Caco-2 (cell line): ENCODE measurements around the gene LRP3. TPM values are rescaled to one million over a fixed set of nuclear protein-coding genes. Genes with fewer than 3 reads are reported as not detected.

ENCODE experiments used
- Bru-seq: library from RNA; stranded (reverse); fragments of 400-500 nt; gene quantifications from one replicate; lab custom pipeline; 2021; lab: Mats Ljungman, UMichigan
- BruChase-seq, 2 experiments: library from RNA; stranded (reverse); fragments of 400-500 nt; gene quantifications; one replicate each; lab custom pipeline; 2021; lab: Mats Ljungman, UMichigan
- BruUV-seq: library from RNA; stranded (reverse); fragments of 400-500 nt; replicated peaks from 2 replicates; lab custom pipeline; 2021; lab: Mats Ljungman, UMichigan
- CTCF ChIA-PET: fragments of 300-600 bp; sonication (Branson Sonifier 250); formaldehyde crosslinking; loops from one replicate; lab custom pipeline; 2022; ENCODE audit warnings: antibody characterized with exemption; lab: Charles Lee
- POLR2A ChIA-PET: fragments of 300-600 bp; sonication (Branson Sonifier 250); formaldehyde crosslinking; loops from one replicate; lab custom pipeline; 2022; ENCODE audit warnings: antibody characterized with exemption; lab: Charles Lee
- DNase-seq, 2 experiments: peaks; one replicate each; pipeline versions ENCODE4 v3.0.0 to v3.0.0-alpha.2; 2020 to 2022
- H3K27me3 ChIP-seq: replicated peaks from 2 replicates; pipeline ENCODE4 v1.6.0; 2011; ENCODE audit warnings: low read length; ENCODE audit not compliant: control insufficient read depth, insufficient read depth
- H3K36me3 ChIP-seq: 2 replicates; pipeline ENCODE4 v1.5.1; 2011; ENCODE audit warnings: low read length; ENCODE audit not compliant: control insufficient read depth, insufficient read depth
- H3K4me1 ChIP-seq: fragments of 250-450 bp; sonication (Bioruptor Pico); 2 replicates; pipeline ENCODE4 v1.5.1; 2020; ENCODE audit warnings: mild to moderate bottlenecking
- H3K4me3 ChIP-seq: 2 replicates; pipeline ENCODE4 v1.5.1; 2011; ENCODE audit warnings: low read depth, mild to moderate bottlenecking, control low read depth, low read length
- H3K9me3 ChIP-seq: fragments of 250-450 bp; sonication (Bioruptor Pico); 2 replicates; pipeline ENCODE4 v1.5.1; 2020; ENCODE audit warnings: mild to moderate bottlenecking, moderate library complexity
- H3K27ac Mint-ChIP-seq: one replicate; pipeline ENCODE4 v1.8.0; 2022; ENCODE audit warnings: mixed read lengths; ENCODE audit not compliant: unreplicated experiment
- H3K27me3 Mint-ChIP-seq: one replicate; pipeline ENCODE4 v1.8.0; 2022; ENCODE audit warnings: mixed read lengths; ENCODE audit not compliant: insufficient read depth, unreplicated experiment
- H3K36me3 Mint-ChIP-seq: one replicate; pipeline ENCODE4 v1.8.0; 2022; ENCODE audit warnings: mild to moderate bottlenecking, mixed read lengths; ENCODE audit not compliant: insufficient read depth, unreplicated experiment
- H3K4me1 Mint-ChIP-seq: one replicate; pipeline ENCODE4 v1.8.0; 2022; ENCODE audit warnings: low read depth, mixed read lengths; ENCODE audit not compliant: unreplicated experiment
- H3K4me3 Mint-ChIP-seq: one replicate; pipeline ENCODE4 v1.8.0; 2022; ENCODE audit warnings: mild to moderate bottlenecking, moderate library complexity, mixed read lengths; ENCODE audit not compliant: unreplicated experiment
- H3K9me3 Mint-ChIP-seq: one replicate; pipeline ENCODE4 v1.8.0; 2022; ENCODE audit warnings: mixed read lengths; ENCODE audit not compliant: unreplicated experiment
- intact Hi-C: fragments of 100-400 bp; cut with micrococcal nuclease; formaldehyde crosslinking; loops from one replicate; pipeline ENCODE4 v1.10.0; 2022; ENCODE audit not compliant: unreplicated experiment
- long read RNA-seq: library from polyadenylated mRNA; stranded (forward); transcript quantifications from one replicate; pipeline ENCODE4 v2.0.0, GENCODE V29; 2022
- total RNA-seq: library from RNA; stranded (reverse); gene quantifications from 2 replicates; pipeline ENCODE4 v1.2.3, GENCODE V29; 2022
- TF ChIP-seq, protein P1 (sequence below), 2 experiments: fragments of 200-600 bp in 1 of 2; IDR thresholded peaks; 1 replicate in 1 of 2; 2 replicates in 1 of 2; pipeline versions ENCODE4 v1.5.1 to v1.8.0; 2011 to 2022; ENCODE audit warnings: antibody characterized with exemption in 1 of 2, control low read depth in 1 of 2, inconsistent platforms in 1 of 2, low read depth in 1 of 2, low read length in 1 of 2, mild to moderate bottlenecking in 1 of 2, moderate library complexity in 1 of 2; ENCODE audit not compliant: insufficient read depth in 1 of 2, severe bottlenecking in 1 of 2, unreplicated experiment in 1 of 2

LRP3 gene
- 21.3 and 22.8 TPM in 2 replicates for total RNA-seq
- percentile 46 among the genes with signal in this experiment for Bru-seq, nascent RNA
- BruChase-seq, experiment 1, labeled RNA remaining after a 2-hour chase, result percentile 45 among the genes with signal in this experiment
- BruChase-seq, experiment 2, labeled RNA remaining after a 6-hour chase, result percentile 54 among the genes with signal in this experiment
- long read RNA-seq, transcript LRP3-201 (7 exons, 3,807 nt), result major isoform, 30 of 55 reads
- long read RNA-seq, partial matches to known transcripts, result 4 of 55 reads
- long read RNA-seq, other reads (novel, unspliced or antisense), result 18 of 55 reads

GRCh38 chr19:33193865-33194362 lies at the start of gene LRP3:
Gene LRP3 (plus strand): TSS chr19:33194330. CDS start chr19:33194786, 456 bp downstream.
- H3K4me3 Mint-ChIP-seq, result peak within 1 kb of the TSS; percentile 74
- DNase-seq, result peak; percentile 43 to 64
- intact Hi-C loops, result no loop called here
- no peaks in the 10 kb centered on the region for H3K9me3 ChIP-seq
- no peaks in the 10 kb centered on the region for H3K9me3 Mint-ChIP-seq
- no peaks in the 10 kb centered on the region for H3K36me3 ChIP-seq
- no peaks in the 10 kb centered on the region for H3K27me3 ChIP-seq
- H3K4me1 Mint-ChIP-seq, result no peaks in the 10 kb centered on the region
- peaks cover 11% of the 10 kb centered on the region; the same call in 1 of the 2 replicates for H3K4me1 ChIP-seq
- ChIA-PET POLR2A (no interaction called here), CTCF (interaction anchor here (0.6 to 2.5 kb wide), 2 partner anchors 10 to 41 kb away, joined by 4 to 11 read pairs; no protein-coding TSS in a partner anchor)
- no peak within 1 kb of the TSS for H3K27ac Mint-ChIP-seq
- H3K36me3 Mint-ChIP-seq, result peaks cover 6% of the 10 kb centered on the region
- TF ChIP-seq, protein P1, sequence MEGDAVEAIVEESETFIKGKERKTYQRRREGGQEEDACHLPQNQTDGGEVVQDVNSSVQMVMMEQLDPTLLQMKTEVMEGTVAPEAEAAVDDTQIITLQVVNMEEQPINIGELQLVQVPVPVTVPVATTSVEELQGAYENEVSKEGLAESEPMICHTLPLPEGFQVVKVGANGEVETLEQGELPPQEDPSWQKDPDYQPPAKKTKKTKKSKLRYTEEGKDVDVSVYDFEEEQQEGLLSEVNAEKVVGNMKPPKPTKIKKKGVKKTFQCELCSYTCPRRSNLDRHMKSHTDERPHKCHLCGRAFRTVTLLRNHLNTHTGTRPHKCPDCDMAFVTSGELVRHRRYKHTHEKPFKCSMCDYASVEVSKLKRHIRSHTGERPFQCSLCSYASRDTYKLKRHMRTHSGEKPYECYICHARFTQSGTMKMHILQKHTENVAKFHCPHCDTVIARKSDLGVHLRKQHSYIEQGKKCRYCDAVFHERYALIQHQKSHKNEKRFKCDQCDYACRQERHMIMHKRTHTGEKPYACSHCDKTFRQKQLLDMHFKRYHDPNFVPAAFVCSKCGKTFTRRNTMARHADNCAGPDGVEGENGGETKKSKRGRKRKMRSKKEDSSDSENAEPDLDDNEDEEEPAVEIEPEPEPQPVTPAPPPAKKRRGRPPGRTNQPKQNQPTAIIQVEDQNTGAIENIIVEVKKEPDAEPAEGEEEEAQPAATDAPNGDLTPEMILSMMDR (IDR thresholded peaks at IDR 0.05; ENCODE audit: insufficient read depth in 1 of 2, low read depth in 1 of 2, low read length in 1 of 2, severe bottlenecking in 1 of 2, unreplicated experiment in 1 of 2), result no peak
- H3K27me3 Mint-ChIP-seq, result peaks cover 7% of the 10 kb centered on the region
- no TSS peak for BruUV-seq
- peak within 1 kb of the TSS; percentile 50 for H3K4me3 ChIP-seq

GRCh38 chr19:33146209-33146608 lies 47.9 kb upstream of the LRP3 start:
- TF ChIP-seq, protein P1 (IDR thresholded peaks at IDR 0.05; ENCODE audit: insufficient read depth in 1 of 2, low read depth in 1 of 2, low read length in 1 of 2, severe bottlenecking in 1 of 2, unreplicated experiment in 1 of 2), result no peak
- Histone ChIP-seq H3K27me3 (no peaks in the 10 kb centered on the region), H3K4me1 (peaks cover 17% of the 10 kb centered on the region), H3K9me3 (no peaks in the 10 kb centered on the region), H3K4me3 (no peak overlapping the region), H3K36me3 (no peaks in the 10 kb centered on the region)
- Mint-ChIP-seq H3K27me3 (no peaks in the 10 kb centered on the region), H3K4me3 (no peak overlapping the region), H3K36me3 (no peaks in the 10 kb centered on the region), H3K27ac (no peak overlapping the region), H3K4me1 (peaks cover 19% of the 10 kb centered on the region), H3K9me3 (no peaks in the 10 kb centered on the region)
- DNase-seq, result no peak
- ChIA-PET POLR2A (no interaction called here), CTCF (interaction anchor here (0.6 kb wide), 2 partner anchors 38 to 872 kb away, joined by 3 read pairs; no protein-coding TSS in a partner anchor)
- no TSS peak for BruUV-seq
- intact Hi-C loops, result no loop called here

DNA sequence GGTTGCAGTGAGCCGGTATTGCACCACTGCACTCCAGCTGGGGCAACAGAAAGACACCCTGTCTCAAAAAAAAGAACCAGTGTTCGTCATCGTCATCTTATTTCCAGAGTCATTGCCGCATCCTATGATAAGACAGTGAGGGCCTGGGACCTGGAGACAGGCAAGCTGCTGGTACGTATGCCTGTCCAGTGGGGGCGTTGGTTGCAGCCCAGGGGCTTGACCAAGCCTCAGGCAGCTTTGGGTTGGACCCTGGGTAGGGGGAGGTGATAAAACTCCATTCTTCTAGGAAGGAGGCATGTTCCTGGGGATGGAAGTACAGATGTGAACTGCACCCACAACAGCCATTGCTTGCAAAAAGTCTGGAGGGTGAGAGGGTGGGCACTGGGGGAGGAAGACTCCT lies 46.6 kb upstream of the LRP3 start:
- H3K9me3 ChIP-seq, result no peaks in the 10 kb centered on the region
- no TSS peak for BruUV-seq
- no peaks in the 10 kb centered on the region for H3K36me3 Mint-ChIP-seq
- no peaks in the 10 kb centered on the region for H3K27me3 ChIP-seq
- no peak overlapping the region for H3K4me3 Mint-ChIP-seq
- TF ChIP-seq, protein P1 (IDR thresholded peaks at IDR 0.05; ENCODE audit: insufficient read depth in 1 of 2, low read depth in 1 of 2, low read length in 1 of 2, severe bottlenecking in 1 of 2, unreplicated experiment in 1 of 2), result no peak
- no peak overlapping the region for H3K4me3 ChIP-seq
- no peaks in the 10 kb centered on the region for H3K36me3 ChIP-seq
- CTCF ChIA-PET, result interaction anchor here (0.7 to 2.1 kb wide), 2 partner anchors 35 to 36 kb away, joined by 3 to 8 read pairs; no protein-coding TSS in a partner anchor
- POLR2A ChIA-PET, result no interaction called here
- peaks cover 17% of the 10 kb centered on the region for H3K4me1 ChIP-seq
- H3K27me3 Mint-ChIP-seq, result no peaks in the 10 kb centered on the region
- intact Hi-C loops, result no loop called here
- H3K4me1 Mint-ChIP-seq, result peaks cover 19% of the 10 kb centered on the region
- DNase-seq, result no peak
- peak overlapping the region; percentile 22 for H3K27ac Mint-ChIP-seq
- no peaks in the 10 kb centered on the region for H3K9me3 Mint-ChIP-seq
